Body of pancreas (tissue), 4 donors: ENCODE data around the gene CRYGB. TPM values are rescaled to one million over a fixed set of nuclear protein-coding genes. Genes with fewer than 3 reads are reported as not detected.

Experiments used
- ATAC-seq: fragments of 150-250 bp; one replicate; pipeline ENCODE4 v1.9.1; 2016
- DNase-seq, 4 donors: peaks; one replicate each; pipeline ENCODE4 v3.0.0-alpha.2; 2019
- H3K27ac ChIP-seq, 4 donors: fragments of 200-600 bp; sonication (generic); 1 replicate in 3 of 4; 2 replicates in 1 of 4; pipeline versions ENCODE4 v1.5.1 to v1.6.1; 2016 to 2019; ENCODE audit warnings: mild to moderate bottlenecking in 1 of 4, mixed read lengths in 1 of 4, moderate library complexity in 1 of 4
- H3K27me3 ChIP-seq, 2 donors: fragments of 200-600 bp; sonication (generic); one replicate each; pipeline ENCODE4 v1.6.0; 2016; ENCODE audit warnings: mild to moderate bottlenecking in 1 of 2
- H3K36me3 ChIP-seq, 2 donors: fragments of 200-600 bp; sonication (generic); replicated peaks in 1 of 2; 2 replicates each; pipeline ENCODE4 v1.5.1; 2016; ENCODE audit warnings: low read depth in 2 of 2; ENCODE audit not compliant: insufficient read depth in 1 of 2
- H3K4me1 ChIP-seq: fragments of 200-600 bp; sonication (generic); one replicate; pipeline ENCODE4 v1.6.0; 2016
- H3K4me3 ChIP-seq, 2 donors: fragments of 200-600 bp; sonication (generic); 1 replicate in 1 of 2; 2 replicates in 1 of 2; pipeline ENCODE4 v1.5.1; 2016 to 2019
- H3K9me3 ChIP-seq, 3 donors: fragments of 200-600 bp; sonication (generic); 1 replicate in 2 of 3; 2 replicates in 1 of 3; pipeline ENCODE4 v1.5.1; 2016
- POLR2A ChIP-seq, 3 donors: fragments of 450-650 bp; IDR thresholded peaks; one replicate each; pipeline ENCODE4 v1.6.1; 2016; ENCODE audit warnings: antibody characterized with exemption in 3 of 3, mild to moderate bottlenecking in 2 of 3
- WGBS, 2 donors: methylation state at CpG; one replicate each; pipeline ENCODE4 v1.1.5; 2017; 5-methylcytosine and 5-hydroxymethylcytosine counted together
- intact Hi-C: fragments of 100-400 bp; cut with DNase I; formaldehyde crosslinking; loops from one replicate; pipeline ENCODE4 v1.15.1; 2023
- total RNA-seq, 2 donors: library from RNA; depleted of rRNA; stranded (reverse); fragments of >200 nt; gene quantifications; one replicate each; pipeline ENCODE4 v1.1.0, GENCODE V29; 2016
- TF ChIP-seq, protein P1 (sequence below), 7 experiments: fragments of 450-650 bp in 4 of 7; fragments of 200-600 bp in 3 of 7; sonication (generic) in 3 of 7; IDR thresholded peaks; one replicate each; pipeline ENCODE4 v1.5.1; 2016 to 2019; ENCODE audit warnings: antibody characterized with exemption in 7 of 7

The CRYGB gene
- total RNA-seq, 2 donors from 2014 or later: not detected

DNA sequence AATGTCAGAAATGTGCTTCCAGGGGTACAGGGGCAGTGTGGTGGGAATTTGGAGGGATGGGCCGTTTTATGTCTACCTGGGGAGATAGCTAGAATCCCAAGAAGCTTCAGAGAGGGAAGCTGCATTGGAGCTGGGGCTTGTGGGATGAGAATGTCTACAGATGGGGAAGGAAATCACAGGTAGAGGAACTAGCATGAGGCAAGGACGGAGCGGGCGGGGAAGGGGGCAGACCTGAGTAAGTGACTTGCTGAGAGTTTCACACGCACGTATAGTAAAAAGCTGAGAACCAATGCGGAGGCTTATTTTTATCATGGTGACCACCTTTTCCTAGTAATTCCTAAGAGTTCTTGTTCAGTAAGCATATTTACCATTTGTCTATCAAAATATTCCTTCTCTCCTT, 37.6 kb upstream of the CRYGB start:
- 49 to 50% methylated on average over 7 of the region's 7 CpGs for WGBS, 2 donors
- H3K4me1 ChIP-seq: no peaks in the 10 kb centered on the region
- no peaks in the 10 kb centered on the region for H3K36me3 ChIP-seq
- DNase-seq: peak in 1 of 4 donors; percentile 12
- no peaks in the 10 kb centered on the region for H3K9me3 ChIP-seq
- H3K4me3 ChIP-seq: no peak overlapping the region
- H3K27ac ChIP-seq: no peak overlapping the region
- H3K27me3 ChIP-seq: no peaks in the 10 kb centered on the region
- intact Hi-C loops: no loop called here
- TF ChIP-seq, protein P1, sequence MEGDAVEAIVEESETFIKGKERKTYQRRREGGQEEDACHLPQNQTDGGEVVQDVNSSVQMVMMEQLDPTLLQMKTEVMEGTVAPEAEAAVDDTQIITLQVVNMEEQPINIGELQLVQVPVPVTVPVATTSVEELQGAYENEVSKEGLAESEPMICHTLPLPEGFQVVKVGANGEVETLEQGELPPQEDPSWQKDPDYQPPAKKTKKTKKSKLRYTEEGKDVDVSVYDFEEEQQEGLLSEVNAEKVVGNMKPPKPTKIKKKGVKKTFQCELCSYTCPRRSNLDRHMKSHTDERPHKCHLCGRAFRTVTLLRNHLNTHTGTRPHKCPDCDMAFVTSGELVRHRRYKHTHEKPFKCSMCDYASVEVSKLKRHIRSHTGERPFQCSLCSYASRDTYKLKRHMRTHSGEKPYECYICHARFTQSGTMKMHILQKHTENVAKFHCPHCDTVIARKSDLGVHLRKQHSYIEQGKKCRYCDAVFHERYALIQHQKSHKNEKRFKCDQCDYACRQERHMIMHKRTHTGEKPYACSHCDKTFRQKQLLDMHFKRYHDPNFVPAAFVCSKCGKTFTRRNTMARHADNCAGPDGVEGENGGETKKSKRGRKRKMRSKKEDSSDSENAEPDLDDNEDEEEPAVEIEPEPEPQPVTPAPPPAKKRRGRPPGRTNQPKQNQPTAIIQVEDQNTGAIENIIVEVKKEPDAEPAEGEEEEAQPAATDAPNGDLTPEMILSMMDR (IDR thresholded peaks at IDR 0.05): no peak
- TF ChIP-seq POLR2A (IDR thresholded peaks at IDR 0.05): no peak
- ATAC-seq: no peak

DNA sequence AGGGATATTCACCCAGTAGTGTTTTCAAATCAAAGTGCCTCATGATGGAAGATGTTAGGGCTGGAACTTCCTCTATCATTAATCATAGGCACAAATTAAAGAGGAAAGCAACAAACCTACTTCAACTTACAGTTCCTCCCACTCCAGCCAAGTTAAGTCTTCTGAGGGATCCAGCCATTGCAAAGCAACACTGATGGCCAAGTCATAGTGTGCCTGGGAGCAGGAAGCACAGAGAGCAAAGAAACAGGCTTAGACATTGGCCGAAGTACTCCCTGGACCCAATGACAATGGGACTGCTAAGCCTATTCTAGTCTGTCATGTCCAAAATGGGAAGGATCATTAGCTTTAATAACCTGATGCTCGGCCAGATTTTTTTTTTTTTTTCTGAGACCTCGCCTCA, 36.9 kb upstream of the CRYGB start:
- TF ChIP-seq, protein P1 (IDR thresholded peaks at IDR 0.05): no peak
- TF ChIP-seq POLR2A (IDR thresholded peaks at IDR 0.05): no peak
- DNase-seq (no peak), ATAC-seq (no peak)
- intact Hi-C loops: no loop called here
- Histone ChIP-seq H3K9me3 (no peaks in the 10 kb centered on the region), H3K36me3 (no peaks in the 10 kb centered on the region), H3K4me1 (no peaks in the 10 kb centered on the region), H3K4me3 (no peak overlapping the region), H3K27ac (no peak overlapping the region), H3K27me3 (no peaks in the 10 kb centered on the region)
- WGBS, 2 donors: 82 to 83% methylated on average over 3 of the region's 3 CpGs

DNA sequence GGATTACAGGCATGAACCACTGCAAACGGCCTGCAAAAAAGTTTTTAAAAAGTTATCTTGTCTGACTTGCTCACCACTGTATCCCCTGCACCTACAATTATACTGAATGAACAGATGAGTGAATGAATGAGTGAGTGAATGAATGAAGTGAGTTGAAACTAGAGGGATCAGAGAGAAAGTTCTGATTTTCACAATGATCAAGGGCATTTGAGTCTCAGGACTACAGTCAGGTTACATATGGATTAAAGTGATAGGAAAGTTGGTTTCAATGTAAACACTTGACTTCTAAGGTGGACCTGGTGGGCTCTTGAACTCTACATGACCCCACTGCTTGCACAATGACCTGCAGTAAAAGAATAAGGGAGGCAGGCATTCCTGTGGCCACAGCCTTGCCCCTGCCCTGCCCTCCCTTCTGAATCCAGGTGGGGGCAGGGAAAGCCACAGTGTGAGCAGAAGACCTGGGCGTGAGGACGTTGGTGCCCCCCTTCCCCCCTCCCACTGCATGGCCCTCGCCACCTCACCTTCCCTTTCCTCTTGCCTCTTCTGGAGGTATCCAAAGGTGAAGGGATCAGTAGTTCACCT, 33.2 kb upstream of the CRYGB start:
- WGBS, 2 donors: 61 to 67% methylated on average over 4 of the region's 4 CpGs
- no peak for DNase-seq
- H3K27ac ChIP-seq: no peak overlapping the region
- TF ChIP-seq POLR2A (IDR thresholded peaks at IDR 0.05): no peak
- TF ChIP-seq, protein P1 (IDR thresholded peaks at IDR 0.05): no peak
- no peak for ATAC-seq
- no peak overlapping the region for H3K4me3 ChIP-seq
- no peaks in the 10 kb centered on the region for H3K36me3 ChIP-seq
- H3K9me3 ChIP-seq: no peaks in the 10 kb centered on the region
- no peaks in the 10 kb centered on the region for H3K27me3 ChIP-seq
- H3K4me1 ChIP-seq: no peaks in the 10 kb centered on the region
- intact Hi-C loops: no loop called here

DNA sequence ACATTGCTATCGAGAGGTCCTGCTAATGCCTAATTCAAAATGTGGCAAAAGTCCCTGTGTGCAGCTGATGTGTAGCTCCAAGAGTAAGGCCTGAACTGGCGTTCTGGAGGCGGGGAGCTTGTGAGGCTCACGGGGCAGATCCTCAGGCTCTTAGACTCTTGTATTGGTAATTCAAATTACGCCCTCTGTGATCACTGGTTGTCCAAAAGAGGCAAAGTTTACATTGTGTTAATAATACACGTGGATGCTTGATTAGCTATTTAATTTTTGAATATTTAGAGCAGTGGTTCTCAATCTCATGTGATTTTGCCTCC, 29.8 kb upstream of the CRYGB start:
- DNase-seq: no peak
- ATAC-seq: no peak
- intact Hi-C loops: no loop called here

More for the DNA sequence above, 29.8 kb upstream of the CRYGB start:
- H3K4me1 ChIP-seq: no peaks in the 10 kb centered on the region
- no peaks in the 10 kb centered on the region for H3K27me3 ChIP-seq
- H3K9me3 ChIP-seq: no peaks in the 10 kb centered on the region
- no peaks in the 10 kb centered on the region for H3K36me3 ChIP-seq
- TF ChIP-seq, protein P1 (IDR thresholded peaks at IDR 0.05): no peak
- no peak for TF ChIP-seq POLR2A (IDR thresholded peaks at IDR 0.05)
- H3K27ac ChIP-seq: no peak overlapping the region
- H3K4me3 ChIP-seq: no peak overlapping the region
- WGBS, 2 donors: 62% methylated on average over 6 of the region's 6 CpGs
